GM21528 (cell line): ENCODE data around the gene BPIFB6.

Source experiments
- ATAC-seq: cut with Tn5 transposase; IDR thresholded peaks from one replicate; pipeline ENCODE4 v1.9.1; 2021; ENCODE audit warnings: mild to moderate bottlenecking, moderate library complexity; ENCODE audit not compliant: unreplicated experiment, low FRiP score

BPIFB6 gene

GRCh38 chr20:33059741-33060390 is 28.4 kb downstream of the BPIFB6 start:
- ATAC-seq, result no peak

DNA sequence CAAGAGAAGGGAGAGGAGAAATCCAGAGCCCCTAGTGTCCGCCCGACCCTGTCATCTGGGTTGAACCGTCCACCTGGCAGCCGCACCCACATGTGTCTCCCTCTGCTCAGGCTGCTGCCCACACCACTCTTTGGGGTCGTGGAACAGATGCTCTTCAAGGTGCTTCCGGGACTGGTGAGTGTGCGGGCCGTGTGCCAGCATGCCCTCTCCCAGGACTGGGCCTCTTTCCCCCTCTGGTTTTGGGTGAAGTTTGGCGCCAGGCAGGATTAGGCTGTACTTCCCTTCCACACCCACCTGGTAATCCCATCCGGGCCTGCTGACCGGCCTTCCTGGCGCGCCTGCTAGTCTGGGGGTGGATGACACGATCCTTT is 30.2 kb downstream of the BPIFB6 start:
- ATAC-seq, result no peak

GRCh38 chr20:33062105-33062824 is 30.8 kb downstream of the BPIFB6 start:
- ATAC-seq, result no peak

- ATAC-seq, result no peak
These were observed 31.3 kb downstream of the BPIFB6 start for GRCh38 chr20:33062825-33063149.

DNA sequence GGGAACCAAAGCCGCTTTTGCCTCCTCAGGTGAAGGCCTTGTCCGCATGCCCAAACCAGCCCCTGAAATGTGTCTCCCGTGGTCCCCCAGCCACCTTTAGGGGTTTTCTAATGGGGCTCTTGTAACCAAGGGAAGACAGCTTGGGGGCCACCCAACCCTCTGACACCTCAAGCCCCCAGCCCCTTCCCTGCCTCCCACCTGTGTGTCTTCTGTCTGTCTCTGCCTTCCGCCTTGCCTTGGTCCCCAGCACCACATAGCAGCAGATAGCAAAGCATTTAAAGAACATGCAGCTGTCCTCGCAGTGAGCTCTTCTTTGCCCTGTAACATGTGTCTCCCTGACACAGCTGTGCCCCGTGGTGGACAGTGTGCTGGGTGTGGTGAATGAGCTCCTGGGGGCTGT is 31.8 kb downstream of the BPIFB6 start:
- ATAC-seq, result no peak

DNA sequence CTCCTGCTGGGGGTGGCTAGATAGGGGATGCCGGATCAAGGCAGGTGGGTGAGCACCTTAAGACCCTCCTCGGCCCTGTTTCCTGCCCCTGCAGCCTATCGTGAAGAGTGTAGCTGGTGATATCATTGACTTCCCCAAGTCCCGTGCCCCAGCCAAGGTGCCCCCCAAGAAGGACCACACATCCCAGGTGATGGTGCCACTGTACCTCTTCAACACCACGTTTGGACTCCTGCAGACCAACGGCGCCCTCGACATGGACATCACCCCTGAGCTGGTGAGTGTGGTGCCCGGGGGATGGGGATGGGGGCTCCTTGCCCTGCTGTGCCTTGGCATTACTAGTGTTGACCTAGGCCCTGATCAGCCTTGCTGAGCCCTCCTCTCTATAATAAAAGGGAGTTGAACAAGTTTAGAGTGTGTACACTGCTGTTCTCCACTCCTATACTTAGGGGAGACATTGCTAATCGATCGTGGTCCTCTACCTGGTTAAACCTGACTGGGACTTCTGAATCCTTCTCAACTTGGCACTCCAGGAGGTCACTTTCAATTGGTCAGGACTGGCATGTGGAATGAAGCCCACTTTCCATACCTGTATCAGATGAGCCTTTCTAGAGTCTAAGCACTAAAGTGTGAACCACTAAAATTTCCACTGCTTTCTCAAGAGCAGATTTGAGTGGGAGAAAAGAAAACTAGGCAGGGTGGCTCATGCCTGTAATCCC is 33.3 kb downstream of the BPIFB6 start:
- no peak for ATAC-seq

GRCh38 chr20:33065785-33066184 is 34.3 kb downstream of the BPIFB6 start:
- ATAC-seq, result no peak

- ATAC-seq, result no peak
These were observed 36.4 kb downstream of the BPIFB6 start for GRCh38 chr20:33067806-33068205.

DNA sequence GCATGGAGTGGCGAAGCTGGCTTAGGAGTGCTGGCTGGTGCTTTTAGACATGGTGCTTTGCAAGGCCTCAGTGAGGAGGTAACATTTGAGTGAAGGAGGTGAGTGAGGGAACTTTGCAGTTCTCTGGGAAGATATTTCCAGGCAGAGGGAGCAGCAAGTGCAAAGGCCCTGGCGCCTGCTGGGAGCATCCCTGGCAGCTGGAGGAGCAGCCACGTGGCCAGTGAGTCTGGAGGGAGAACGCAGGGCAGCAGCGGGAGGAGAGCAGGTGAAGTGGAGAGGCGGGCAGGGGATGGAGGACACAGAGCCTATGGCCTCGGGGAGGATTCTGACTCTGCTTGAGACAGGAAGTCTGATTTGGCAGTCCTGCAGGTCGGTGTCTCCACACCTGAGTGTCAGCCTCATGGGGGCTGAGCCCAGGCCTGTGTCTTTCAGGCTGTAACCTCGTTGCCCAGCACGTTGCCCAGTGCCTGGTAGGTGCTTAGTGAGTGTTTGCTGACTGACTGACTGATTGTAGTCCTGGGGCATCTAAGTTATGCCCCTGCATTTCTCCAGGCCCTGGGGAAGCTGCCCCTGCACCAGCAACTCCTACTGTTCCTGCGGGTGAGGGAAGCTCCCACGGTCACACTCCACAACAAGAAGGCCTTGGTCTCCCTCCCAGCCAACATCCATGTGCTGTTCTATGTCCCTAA is 36.9 kb downstream of the BPIFB6 start:
- ATAC-seq, result no peak

DNA sequence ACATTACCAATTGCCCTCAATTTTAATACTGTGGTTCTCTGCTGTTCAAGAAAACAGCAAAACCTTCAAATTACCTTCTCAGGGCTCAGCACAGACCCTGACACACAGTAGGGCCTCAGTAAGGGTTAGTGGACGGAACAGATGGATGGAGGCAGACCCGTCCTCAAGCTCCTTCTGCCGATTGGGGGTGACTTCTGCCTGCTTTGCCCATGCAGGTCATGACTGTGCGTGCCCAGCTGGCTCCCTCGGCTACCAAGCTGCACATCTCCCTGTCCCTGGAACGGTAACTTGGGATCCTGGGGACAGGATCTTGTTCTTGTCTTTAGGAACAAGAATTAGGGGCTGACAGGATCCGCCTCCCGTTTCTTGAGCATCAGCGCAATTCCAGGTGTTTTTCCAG is 38.2 kb downstream of the BPIFB6 start:
- no peak for ATAC-seq

DNA sequence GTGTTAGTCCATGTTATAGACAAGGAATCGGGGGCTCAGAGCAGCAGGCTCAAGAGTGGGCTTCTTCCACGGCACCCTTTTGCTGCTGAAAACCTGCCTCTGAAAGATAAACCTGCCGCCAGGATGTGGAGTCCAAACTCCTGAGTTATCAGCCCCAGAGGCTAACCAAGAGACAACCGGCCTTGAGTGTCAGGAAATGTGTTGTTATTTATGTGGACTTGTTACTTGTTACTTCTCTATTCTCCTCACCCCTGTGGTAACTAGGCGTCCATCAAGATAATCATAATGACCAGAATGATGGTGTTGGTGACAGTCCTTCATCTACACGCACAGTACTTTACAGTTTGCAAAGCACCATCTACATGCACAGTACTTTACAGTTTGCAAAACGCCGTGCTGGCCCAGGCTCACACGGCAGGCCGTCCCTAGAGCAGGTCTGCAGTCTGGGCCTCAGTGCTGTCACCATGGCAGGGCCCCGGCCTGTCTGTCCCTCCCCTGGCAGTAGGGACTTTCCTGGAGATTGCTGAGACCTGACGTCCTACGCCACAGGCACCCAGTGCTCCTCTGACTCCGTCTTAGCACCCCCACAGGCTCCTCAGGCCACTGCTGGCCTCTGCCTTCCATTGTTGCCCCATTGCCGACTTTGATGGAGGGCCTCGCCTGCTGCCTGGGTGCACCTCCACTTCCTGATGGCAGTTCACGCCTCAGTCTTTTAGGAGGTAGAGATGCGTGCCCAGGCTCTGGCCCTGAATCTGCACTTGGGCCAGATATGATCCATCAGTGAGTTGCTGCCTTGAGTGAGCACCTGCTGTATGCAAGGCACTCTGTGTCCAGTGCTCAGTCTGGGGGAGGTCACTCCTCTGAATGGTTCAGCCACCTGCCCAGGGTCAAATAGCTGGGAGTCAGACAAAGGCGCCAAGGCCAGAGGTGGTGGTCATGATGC is 38.9 kb downstream of the BPIFB6 start:
- no peak for ATAC-seq

DNA sequence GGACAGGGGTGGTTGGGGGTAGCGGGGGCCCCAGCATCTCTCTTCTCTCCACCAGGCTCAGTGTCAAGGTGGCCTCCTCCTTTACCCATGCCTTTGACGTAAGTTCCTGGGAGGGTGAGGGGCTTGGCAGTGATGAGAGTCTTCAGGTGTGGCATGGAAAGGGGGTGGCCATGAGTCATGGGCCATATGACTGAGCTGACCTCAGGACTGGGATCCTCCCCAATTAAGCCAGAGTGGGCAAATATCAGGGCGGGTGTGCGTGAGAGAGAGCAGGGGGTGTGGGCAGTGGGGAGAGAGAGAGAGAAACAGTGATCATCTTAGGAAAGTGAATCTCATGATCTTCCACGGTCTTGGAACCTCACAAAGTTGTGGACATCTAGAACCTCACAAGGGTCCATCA is 39.8 kb downstream of the BPIFB6 start:
- no peak for ATAC-seq

DNA sequence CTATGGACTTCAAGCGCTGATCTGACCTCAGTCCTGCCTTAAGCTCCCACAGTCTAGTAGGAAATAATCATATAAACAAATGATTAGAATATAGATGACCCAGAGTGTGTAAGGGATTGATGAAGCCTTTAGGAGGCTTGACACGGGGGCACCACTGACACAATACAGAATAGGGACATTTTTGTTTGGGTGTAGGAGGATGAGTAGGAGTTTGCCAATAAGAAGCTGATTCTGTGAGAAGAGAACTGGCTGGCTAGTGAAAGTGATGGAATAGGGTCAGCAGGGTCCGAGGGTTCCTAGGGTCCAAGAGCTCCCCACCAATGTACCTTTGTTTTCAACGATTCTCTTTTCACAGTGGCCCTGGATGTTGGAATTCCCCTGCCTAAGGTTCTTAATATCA is 40.9 kb downstream of the BPIFB6 start:
- no peak for ATAC-seq

GRCh38 chr20:33072813-33073212 is 41.4 kb downstream of the BPIFB6 start:
- ATAC-seq, result no peak

DNA sequence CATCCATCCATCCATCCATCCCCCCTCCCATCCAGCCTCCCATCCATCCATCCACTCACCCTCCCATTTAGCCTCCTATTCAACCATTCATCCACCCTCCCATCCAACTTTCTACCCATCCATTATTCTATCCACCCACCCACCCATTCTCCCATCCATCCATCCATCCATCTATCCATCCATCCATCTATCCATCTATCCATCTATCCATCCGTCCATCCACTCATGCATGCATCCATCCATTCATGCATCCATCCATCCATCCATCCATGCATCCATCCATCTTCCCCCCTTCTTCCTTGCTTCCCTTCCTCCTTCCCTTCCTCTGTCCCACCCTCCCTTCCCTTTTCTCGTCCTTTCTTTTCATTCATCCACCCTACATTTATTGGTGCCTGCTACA is 43.2 kb downstream of the BPIFB6 start:
- ATAC-seq, result no peak

GRCh38 chr20:33075281-33075680 is 43.8 kb downstream of the BPIFB6 start:
- no peak for ATAC-seq

GRCh38 chr20:33076662-33077372 is 45.4 kb downstream of the BPIFB6 start:
- ATAC-seq, result no peak

DNA sequence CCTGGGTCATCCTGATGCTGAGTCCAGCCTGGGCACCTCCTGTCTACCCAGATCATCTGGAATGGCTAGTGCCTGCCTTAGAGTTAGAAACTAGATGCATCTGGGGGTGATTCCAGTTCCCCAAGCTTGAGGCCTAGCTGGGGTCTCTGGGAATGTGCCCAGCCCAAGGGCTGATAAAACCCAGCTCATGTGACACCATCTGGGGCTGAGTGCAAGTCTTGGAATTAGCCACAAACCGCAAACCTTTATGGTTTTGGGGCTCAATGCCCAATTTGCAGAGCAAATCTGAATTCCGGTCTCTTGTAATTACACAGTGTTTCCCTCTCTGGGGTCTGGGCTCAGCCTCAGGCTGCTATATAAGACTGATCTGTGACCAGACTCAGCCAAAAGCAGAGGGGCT is 47.8 kb downstream of the BPIFB6 start, which contains the start of gene BPIFB4:
Gene BPIFB4 (plus strand): TSS at position 385 of the 400 bp plus-strand sequence. CDS start 1,884 bp downstream, outside the sequence.
- no peak for ATAC-seq

GRCh38 chr20:33081411-33082154 is 50.1 kb downstream of the BPIFB6 start:
- ATAC-seq, result no peak
